Erythroblast (primary cell): ENCODE measurements around the gene GRB7.

Source experiments
- GATA1 ChIP-seq: IDR thresholded peaks from 2 replicates; pipeline ENCODE4 v1.6.1; 2011; ENCODE audit warnings: low read depth, mild to moderate bottlenecking, control low read depth, low read length, moderate library complexity
- POLR2A ChIP-seq: IDR thresholded peaks from 2 replicates; pipeline ENCODE4 v1.6.1; 2011; ENCODE audit warnings: mild to moderate bottlenecking, low read length

DNA sequence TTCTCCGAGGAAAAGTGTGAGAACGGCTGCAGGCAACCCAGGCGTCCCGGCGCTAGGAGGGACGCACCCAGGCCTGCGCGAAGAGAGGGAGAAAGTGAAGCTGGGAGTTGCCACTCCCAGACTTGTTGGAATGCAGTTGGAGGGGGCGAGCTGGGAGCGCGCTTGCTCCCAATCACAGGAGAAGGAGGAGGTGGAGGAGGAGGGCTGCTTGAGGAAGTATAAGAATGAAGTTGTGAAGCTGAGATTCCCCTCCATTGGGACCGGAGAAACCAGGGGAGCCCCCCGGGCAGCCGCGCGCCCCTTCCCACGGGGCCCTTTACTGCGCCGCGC is 38.0 kb upstream of the GRB7 start, which contains the start of gene ERBB2:
- TF ChIP-seq POLR2A (no peak), GATA1 (no peak)
